GM21619 (cell line): ENCODE measurements around the gene GNA14.
"Not testable (repeated sequence)": the region's sequence is repeated elsewhere in the genome, so short reads cannot be mapped to it uniquely, and the experiment has no call there.

Source experiments
- ATAC-seq: cut with Tn5 transposase; IDR thresholded peaks from one replicate; pipeline ENCODE4 v1.9.1; 2021; ENCODE audit not compliant: unreplicated experiment

GNA14 gene

GRCh38 chr9:77647267-77648233 is 572 bp downstream of the GNA14 start:
- no peak for ATAC-seq

GRCh38 chr9:77643871-77644270 is 4.3 kb downstream of the GNA14 start:
- no peak for ATAC-seq

GRCh38 chr9:77640741-77641580 is 7.2 kb downstream of the GNA14 start:
- ATAC-seq: no peak

- no peak for ATAC-seq
These were observed 15.5 kb downstream of the GNA14 start for GRCh38 chr9:77632652-77633051.

- not testable (repeated sequence) for ATAC-seq
These were observed 19.3 kb downstream of the GNA14 start for GRCh38 chr9:77628864-77629263.

- ATAC-seq: no peak
These were observed 31.9 kb downstream of the GNA14 start for GRCh38 chr9:77616191-77616590.

- ATAC-seq: no peak
These were observed 33.5 kb downstream of the GNA14 start for GRCh38 chr9:77614645-77615044.

GRCh38 chr9:77606526-77606925 is 41.6 kb downstream of the GNA14 start:
- no peak for ATAC-seq

- no peak for ATAC-seq
These were observed 42.5 kb downstream of the GNA14 start for GRCh38 chr9:77605449-77606220.

GRCh38 chr9:77604316-77604715 is 43.8 kb downstream of the GNA14 start:
- no peak for ATAC-seq

- ATAC-seq: no peak
These were observed 45.3 kb downstream of the GNA14 start for GRCh38 chr9:77602852-77603251.

GRCh38 chr9:77601476-77602099 is 46.5 kb downstream of the GNA14 start:
- no peak for ATAC-seq

- ATAC-seq: no peak
These were observed 47.3 kb downstream of the GNA14 start for GRCh38 chr9:77600810-77601209.

GRCh38 chr9:77599492-77599891 is 48.6 kb downstream of the GNA14 start:
- ATAC-seq: no peak

- ATAC-seq: no peak
These were observed 49.1 kb downstream of the GNA14 start for GRCh38 chr9:77598991-77599390.

- ATAC-seq: no peak
These were observed 49.6 kb downstream of the GNA14 start for GRCh38 chr9:77598524-77598923.

GRCh38 chr9:77597057-77597456 is 51.1 kb downstream of the GNA14 start:
- ATAC-seq: no peak

- no peak for ATAC-seq
These were observed 52.6 kb downstream of the GNA14 start for GRCh38 chr9:77595426-77596095.

- no peak for ATAC-seq
These were observed 53.2 kb downstream of the GNA14 start for GRCh38 chr9:77594963-77595362.

- ATAC-seq: no peak
These were observed 54.6 kb downstream of the GNA14 start for GRCh38 chr9:77593528-77593927.
